Amygdala (tissue), 56 donors: ENCODE data around the gene CTBP1.
"Not testable (repeated sequence)": the region's sequence is repeated elsewhere in the genome, so short reads cannot be mapped to it uniquely, and the experiment has no call there.

Experiments used
- DNase-seq, 56 donors: peaks; one replicate each; lab custom pipeline; 2025; lab: John Stamatoyannopoulos, UW

CTBP1 gene

DNA sequence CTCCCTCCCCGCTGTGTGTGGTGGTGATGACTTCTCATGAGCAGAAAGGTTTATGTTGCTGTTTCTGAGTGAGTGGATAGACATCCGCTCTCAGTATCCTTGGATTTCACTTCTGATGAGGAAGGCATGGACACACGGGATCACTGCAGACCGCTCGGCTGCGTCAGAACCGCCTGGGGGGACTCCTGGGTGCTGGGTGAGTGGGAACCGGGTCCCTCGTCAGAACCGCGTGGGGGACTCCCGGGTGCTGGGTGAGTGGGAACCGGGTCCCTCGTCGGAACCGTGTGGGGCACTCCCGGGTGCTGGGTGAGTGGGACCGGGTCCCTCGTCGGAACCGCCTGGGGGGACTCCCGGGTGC is 9.0 kb downstream of the CTBP1 start:
- no peak for DNase-seq

DNA sequence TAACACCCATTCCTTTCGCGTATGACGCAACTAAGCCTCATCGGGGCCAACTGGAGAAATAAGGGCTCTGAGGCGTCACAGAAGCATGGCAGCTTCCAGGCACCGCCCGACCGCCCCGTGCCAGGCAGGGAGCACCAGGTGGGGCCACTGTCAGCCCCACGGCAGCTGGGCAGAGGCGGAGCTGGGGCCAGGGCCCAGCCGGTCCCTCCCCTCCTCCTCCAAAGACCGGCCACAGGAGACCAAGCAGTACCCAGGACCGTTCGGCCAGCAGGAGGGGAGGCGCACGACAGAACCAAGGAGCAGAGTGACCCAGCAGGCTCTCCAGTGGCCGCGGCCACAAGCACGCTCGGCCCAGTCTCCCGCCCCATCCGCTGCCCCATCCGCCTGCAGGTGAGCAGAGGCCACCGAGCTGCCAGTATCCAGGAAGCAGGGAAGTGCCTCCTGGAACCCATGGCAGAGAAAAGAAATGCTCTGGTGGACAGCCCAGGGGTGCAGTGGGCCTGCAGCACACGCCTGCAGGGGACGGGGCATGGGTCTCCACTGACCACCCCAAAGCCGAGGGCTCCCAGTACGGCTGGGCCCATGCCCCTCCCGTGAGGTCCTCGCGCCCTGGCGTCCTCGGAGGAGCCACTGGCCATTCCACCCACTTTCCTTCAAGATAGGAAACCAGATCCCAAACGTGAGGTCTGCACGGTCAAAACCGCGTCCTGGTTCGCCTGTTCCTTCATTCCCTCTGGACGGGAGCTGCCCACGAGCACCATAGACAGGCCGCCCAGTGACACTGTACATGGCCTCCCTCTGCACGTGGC is 9.6 kb downstream of the CTBP1 start:
- DNase-seq = no peak

DNA sequence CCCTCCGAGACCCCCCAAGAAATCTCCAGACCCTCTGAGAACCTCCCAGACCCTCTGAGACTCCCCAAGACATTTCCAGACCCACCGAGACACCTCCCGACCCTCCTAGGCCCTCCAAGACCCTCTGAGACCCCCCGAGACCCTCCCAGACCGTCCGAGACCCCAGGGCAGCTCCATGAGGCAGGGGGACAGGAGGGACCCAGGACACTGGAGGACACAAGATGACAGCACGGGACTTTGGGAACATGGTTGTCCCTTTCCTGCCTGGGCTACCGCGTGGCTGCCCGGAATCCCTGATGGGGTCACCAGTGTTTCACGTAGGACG is 10.3 kb downstream of the CTBP1 start:
- DNase-seq = no peak

DNA sequence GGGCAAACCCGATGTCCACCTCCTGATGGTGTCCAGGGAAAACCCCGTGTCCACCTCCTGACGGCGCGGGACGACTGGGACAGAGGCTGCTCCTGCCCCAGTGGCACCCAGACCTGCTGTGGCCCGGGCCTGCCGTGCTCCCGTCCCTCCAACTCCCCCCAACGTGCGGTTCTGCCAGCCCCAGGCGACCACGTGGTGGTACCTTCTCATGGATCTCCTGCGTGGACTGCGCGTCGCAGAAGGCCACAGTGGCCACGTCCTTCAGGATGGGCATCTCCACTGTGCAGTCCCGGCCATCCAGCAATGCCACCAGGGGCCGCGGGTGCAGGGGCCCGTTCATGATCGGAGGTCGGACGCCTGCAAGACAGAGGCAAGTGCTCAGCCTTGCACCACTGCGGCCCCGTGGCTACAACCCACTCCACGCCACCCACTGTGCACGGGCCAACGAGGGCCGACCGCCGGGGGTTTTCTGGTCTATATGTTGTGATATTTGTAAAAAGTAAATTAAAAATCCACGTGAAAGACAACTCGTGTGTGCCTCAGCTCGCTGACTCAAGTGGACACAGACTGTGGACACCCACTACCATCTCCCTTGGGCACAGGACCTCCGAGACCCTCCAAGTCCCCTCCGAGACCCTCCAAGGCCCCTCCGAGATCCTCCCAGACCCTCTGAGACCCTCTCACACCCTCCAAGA is 10.8 kb downstream of the CTBP1 start:
- no peak for DNase-seq

DNA sequence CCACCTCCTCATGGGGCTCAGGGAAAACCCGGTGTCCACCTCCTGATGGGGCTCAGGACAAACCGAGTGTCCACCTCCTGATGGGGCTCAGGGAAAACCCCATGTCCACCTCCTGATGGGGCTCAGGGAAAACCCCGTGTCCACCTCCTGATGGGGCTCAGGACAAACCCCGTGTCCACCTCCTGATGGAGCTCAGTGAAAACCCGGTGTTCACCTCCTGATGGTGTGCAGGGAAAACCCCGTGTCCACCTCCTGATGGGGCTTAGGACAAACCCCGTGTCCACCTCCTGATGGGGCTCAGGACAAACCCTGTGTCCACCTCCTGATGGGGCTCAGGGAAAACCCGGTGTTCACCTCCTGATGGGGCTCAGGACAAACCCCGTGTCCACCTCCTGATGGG is 11.7 kb downstream of the CTBP1 start:
- not testable (repeated sequence) for DNase-seq

DNA sequence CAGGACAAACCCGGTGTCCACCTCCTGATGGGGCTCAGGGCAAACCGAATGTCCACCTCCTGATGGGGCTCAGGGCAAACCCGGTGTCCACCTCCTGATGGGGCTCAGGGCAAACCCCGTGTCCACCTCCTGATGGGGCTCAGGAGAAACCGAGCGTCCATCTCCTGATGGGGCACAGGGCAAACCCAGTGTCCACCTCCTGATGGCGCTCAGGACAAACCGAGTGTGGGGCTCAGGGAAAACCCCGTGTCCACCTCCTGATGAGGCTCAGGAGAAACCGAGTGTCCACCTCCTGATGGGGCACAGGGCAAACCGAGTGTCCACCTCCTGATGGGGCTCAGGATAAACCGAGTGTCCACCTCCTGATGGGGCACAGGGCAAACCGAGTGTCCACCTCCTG is 12.1 kb downstream of the CTBP1 start:
- not testable (repeated sequence) for DNase-seq

DNA sequence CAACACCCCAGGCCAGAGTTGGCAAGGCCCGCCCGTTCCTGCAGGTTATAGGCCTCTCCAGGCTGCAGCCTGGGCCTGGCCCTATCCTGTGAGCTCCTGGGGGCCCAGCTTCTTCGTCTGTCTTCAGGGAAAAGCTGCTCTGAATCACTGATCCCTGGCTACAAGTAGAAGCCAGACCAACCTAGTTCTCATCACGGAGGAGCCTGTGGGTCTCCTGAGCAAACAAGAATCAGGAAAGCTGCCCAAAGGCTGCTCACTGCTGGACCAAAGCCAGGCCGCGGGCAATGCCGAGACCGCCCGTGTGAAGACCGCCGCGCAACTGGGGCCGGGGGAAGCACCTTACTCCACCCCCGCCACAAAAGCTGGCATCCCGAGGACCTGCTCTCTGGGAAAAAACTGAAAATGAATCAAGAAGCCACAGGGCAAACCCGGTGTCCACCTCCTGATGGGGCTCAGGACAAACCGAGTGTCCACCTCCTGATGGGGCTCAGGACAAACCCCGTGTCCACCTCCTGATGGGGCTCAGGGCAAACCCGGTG is 12.8 kb downstream of the CTBP1 start:
- DNase-seq = no peak

DNA sequence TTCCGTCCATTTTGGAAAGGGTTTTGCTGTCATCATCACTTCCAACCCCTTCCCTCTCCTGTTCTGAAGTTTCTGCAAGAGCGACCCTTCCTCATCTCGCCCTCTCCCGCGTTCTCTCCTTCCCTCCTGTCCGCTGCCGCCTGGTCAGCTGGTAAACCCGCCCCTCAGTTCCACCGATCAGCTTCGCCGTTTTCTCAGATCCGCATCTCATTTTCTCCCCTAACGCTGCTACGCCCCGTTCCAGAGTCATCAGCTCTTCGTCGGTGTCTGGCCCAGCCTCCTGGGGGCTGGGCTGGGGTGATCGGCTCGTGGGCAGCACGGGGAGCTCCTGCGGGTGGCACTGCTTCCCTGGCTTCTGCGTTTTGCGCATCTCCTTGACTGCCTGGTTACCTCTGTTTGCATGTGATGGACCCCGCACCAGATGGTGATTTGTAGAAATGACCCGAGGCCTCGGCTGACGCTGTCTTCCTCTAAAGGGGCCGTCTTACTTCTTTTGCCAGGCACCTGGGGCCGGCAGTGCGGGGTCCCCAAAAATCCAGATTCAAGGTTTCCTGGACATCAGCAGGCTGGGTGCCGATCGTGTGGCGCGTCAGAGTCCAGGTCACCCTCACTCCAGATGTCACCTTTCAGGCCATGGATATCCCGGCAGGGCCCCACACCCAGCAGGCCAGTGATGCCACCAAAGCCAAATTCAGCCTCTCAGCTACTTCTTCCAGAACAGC is 13.4 kb downstream of the CTBP1 start:
- no peak for DNase-seq

DNA sequence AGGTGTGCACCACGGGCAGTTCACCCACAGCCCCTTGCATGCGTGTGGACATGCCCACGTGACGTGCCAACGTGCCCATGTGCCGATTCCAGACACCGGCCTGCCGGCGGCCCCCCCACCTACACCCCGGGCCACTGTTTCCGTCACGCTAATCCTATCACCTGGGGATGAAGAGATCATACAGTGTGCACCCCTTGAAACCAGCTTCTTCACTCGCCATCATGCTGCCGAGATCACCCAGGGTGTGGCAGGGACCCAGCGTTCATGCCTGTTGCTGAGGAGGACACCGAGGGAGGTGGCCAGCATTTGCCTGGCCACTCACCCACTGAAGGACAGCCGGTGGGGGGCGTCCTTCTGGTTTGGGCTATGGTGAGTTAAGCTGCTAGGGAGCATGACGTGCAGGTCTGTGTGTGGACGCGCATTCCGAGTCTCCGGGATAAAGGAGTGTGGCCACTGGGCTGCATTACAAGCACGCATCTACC is 14.1 kb downstream of the CTBP1 start:
- DNase-seq = no peak

DNA sequence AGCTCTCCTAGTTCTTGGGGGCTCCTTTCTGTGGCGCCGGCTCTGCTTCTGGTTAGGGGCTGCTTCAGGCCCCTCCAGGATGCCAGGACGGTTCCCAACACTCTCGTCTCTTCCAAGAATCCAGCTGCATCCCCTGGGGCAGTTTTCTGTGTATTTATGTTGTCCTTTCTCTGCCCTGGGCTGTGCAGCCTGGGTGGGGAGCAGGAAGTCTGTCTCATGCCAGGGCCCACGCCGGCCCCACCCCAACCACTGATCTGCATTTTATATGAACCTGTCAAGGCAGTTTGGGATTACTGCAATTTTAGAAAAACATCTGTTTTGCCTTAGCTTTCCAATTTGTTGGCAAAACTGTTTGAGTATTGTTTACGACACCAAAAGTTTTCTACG is 14.6 kb downstream of the CTBP1 start:
- no peak for DNase-seq

DNA sequence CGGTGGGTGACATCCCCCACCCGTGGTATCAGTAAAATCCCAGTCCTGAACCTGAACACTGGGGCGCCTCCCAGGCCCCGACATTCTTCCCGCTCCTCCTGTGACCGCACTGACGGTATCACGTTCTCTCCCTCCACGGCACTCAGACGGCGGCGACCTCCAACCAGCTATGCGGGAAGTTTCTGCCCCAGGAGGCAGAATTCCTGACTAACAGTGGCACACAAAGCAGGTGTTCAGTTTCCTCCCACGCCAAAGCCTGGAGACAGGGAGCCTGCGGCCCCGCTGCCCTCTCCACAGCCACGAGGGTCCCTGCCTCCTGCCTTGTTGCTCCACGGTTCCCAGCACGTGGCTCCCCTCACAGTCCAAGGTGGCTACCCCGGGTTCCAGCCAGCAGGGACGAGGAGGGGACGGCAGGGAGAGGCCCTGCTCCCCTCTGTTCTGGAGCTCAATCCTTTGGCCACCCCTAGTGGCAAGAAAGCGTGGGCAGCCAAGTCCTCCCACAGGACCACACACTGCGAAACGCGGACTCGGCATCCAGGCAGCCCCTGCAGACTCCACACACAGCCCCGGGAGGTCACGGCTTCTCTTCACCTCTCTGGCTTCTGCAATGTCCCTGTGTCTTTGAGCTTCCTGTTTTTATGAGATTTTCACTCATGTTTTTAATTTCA is 15.2 kb downstream of the CTBP1 start:
- DNase-seq = no peak

DNA sequence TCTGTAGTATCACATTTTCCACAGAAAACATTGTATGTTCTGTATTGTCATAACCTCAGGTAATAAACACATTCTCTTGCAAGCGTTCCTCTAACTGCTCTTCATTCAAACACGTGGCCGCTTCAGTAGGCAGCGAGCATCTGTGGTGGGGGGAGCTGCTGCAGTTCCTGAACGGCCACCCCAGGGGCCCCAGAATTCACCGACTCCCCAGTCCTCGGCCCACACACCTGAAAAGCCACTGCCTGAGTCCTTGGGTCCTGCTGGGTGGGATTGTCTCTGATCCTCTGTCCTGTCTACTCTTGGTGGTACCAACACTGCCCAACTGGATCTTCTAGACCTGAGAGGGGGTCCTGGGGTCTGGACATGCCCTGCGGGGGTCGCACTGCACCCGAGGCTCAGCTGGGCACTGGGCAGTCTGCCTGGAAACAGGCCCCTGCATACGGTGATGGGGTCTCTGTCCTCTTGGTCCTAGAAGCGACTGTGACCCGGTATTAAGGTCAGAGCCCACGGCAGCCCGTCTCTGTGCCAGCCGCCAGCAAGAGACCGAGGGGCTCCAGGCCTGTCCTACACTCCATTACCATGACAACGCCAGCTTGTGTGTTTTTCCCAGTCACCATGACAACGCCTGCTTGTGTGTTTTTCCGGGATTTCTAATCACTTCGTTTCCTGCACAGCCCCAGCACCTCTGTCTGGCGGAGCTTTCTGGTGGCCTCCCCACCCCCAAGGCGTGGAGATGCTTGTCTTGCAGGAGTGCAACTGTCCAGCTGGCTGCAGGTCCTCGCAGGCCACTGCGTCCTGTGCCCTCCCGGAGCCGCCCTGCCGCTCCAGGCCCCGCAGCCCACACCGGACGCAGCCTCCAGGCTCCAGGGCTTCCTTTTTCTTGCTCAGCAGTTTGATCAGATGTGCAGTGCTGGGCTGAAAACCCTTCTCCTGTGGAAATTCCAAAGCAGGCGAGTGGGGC is 16.0 kb downstream of the CTBP1 start:
- peak in 19 of 56 donors; percentile 13 to 53 (median 31) for DNase-seq

DNA sequence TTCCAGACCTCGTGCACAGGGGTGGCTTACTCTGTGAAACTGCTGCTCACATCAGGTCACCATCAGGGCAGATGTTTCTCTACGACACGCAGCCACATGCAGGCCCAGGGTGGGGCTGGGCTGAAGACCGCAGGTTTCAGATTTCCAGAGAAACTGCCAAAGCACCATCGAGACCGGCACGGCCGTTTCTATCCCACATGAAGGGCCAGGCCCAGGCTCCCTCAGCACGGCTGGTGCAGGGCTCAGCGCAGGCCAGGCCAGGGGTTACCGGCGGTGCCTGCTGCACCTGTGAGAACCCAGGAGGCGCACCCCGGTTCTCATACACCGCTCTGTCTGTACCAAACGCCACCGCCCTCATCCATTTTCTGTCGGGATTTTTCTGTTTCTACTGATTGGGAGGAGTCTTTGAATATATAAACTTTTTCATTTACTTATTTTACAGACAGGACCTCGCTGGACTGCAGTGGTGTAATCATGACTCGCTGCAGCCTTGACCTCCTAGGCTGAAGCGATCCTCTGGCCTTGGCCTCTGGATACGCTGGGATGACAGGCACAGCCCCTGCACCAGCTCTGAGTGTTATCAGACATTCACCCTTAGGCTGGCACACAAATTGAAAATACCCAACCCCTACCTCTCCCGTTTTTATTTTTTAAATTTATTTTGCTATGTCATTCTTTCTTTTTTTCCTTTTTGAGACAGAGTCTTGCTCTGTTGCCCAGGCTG is 17.1 kb downstream of the CTBP1 start:
- DNase-seq = no peak

DNA sequence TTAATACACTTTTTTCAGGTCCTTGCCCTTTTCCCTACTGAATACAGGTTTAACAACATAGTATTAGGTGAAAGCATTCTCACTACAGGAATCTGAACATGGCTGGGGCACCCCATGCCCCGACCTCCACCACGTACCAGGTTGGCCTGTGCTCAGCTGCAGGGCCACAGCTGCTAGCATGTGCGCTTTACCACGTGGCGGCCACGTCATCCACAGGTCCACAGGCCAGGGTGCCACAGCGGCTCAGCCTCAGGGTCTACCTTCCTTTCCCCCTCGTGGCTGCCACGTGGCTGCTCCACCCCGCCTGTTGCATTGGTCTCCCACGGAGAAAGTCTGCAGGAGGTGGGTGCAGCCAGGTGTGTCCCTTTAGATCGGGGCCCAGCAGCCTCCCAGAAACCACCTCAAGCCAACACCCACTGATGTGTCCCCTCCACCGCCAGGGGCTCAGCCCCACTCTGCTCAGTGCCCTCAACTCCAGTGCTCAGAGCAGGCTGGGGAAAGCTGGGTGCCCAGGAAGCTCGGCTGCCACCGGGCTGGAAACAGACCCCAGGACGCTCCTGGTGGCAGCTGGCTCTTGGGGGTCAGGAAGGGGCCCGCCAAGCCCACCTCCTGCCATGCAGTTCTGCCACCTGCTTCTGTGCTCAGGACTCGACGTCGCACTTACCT is 17.8 kb downstream of the CTBP1 start:
- no peak for DNase-seq

DNA sequence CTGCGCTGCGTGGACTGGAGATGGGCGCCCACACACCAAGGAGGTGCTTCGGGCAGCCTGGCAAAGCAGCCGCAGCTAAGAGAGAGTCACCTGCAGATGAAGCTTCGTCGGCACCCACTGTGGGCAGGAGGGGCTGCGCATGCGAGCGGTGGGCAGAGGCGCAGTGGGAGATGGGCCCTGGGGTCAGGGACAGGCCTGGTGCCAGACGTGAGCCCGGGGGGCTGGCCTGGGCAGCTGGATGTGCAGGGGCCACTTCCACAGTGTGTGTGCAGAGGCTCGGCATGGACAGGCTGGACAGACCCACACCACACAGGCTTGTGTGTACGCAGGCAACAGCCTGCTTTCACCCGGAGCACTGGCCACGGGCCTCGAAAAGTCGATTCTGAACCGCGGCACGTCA is 18.6 kb downstream of the CTBP1 start:
- DNase-seq = no peak

DNA sequence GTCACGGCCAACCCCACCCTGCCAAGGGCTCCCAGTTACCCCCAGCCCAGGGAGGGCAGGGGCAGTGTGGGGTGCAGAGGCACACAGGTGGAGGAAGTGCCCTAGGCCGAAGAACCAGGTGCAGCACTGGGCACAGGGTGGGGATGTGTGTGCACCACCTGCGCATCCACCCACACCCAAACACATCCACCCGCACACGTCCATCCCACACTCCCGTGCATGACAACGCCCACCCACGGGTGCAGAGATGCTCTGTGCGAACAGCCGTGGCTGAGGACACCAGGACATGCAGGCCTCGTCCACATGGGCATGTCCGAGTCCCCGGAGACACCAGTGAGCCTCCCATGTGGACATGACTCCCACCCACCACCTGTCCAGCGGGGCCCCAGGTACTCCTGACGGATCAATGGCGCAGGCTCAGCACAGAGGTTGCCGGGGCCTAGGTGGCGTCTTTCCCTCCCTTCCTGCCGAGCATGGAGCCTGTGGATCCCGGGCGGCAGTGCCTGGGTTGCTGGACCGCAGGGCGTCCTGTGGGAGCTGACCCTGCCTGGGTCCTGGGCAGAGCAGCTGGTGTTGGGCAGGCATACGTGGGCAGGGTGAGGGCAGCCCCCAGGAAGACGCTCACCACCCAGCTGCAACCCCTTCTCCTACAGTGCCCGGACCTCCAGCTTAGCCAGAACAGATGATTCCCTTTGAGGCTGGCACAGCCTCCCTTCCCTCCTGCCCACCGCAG is 19.6 kb downstream of the CTBP1 start:
- DNase-seq = no peak

DNA sequence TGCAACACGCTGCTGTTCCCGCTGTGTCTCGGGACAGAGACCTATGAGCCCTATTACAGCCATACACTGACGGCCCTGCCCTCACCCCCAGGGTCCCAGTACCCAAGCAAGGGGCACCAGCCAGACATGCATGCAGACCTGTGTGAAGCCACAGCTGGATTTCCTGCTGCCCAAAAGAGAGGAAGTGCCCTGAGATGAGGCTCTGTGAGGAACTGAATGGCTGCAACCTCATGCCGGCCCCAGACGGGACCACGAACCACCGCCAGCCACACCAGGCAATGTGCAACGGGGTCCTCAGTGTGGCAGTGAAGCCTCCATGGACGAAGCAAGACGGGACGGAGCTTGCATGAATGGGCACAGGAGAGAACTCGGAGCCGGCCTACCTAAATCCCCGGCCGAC is 21.1 kb downstream of the CTBP1 start:
- no peak for DNase-seq

DNA sequence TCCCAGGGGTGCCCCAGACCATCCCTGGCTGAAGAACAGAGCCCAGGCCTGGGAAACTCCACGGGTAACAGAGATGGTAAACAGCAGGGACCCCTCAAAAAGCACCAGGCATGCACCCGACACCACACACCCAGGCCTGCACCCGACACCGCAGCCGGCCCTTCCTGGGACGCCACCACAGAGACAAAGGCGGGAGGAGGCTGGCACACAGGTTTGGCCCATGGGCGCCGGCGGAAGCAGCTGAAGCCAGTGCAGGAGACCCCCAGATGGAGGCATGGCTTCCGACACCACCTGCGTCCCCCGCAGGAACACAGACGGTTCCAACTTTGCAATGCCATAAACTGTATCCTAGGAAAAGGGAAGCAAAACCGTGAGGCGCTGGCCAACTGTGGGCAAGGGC is 22.3 kb downstream of the CTBP1 start:
- peak in 1 of 56 donors; percentile 17 for DNase-seq
